C4-2B (cell line): ENCODE data around the gene NRIP3.

ENCODE experiments used
- H3K27ac ChIP-seq: fragments of 450-650 bp; 2 replicates; pipeline ENCODE4 v1.5.1; 2017
- CTCF ChIP-seq: fragments of 450-650 bp; conservative IDR thresholded peaks from 2 replicates; pipeline ENCODE4 v1.5.1; 2017; ENCODE audit warnings: mild to moderate bottlenecking
- ZFX ChIP-seq: fragments of 450-650 bp; IDR thresholded peaks from 2 replicates; pipeline ENCODE4 v1.6.1; 2017

NRIP3 gene

GRCh38 chr11:8971924-8972316 lies 31.9 kb downstream of the NRIP3 start:
- TF ChIP-seq ZFX: no peak
- TF ChIP-seq CTCF: no peak
- H3K27ac ChIP-seq: no peak overlapping the region

DNA sequence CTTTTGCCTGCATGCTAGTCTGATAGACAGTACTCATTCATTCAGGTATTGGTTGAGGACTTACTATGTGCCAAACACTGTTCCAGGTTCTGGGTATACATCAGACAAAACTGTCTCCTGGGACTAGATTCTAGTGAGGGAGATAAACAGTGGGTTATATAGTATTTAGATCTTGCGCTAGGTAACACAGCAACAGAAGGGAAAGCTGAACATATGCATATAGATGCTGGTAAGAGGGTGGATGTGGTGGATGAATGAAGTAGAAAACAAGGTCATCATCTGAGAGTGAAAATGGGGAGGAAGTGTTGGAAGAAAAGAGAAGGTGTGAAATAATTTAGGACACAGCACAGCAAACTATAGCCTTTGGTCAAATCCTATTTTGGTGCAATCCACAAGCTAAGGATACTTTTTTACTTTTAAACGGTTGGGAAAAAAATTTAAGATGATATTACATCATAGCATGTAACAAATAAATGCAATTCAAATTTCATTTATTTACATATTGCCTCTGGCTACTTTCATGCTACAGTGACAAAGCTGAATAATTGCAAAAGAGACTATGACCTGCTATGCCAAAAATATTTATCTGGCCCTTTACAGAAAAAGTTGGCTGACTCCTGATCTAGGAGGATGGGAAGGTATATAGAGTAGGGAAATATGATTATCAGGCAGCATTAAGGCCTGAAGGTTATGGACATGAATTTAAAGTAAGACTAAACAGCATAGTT lies 32.4 kb downstream of the NRIP3 start:
- no peak overlapping the region for H3K27ac ChIP-seq
- TF ChIP-seq CTCF (no peak), ZFX (no peak)

GRCh38 chr11:8967184-8967583 lies 36.6 kb downstream of the NRIP3 start:
- no peak overlapping the region for H3K27ac ChIP-seq
- no peak for TF ChIP-seq ZFX
- TF ChIP-seq CTCF: no peak

GRCh38 chr11:8964324-8965320 lies 39.2 kb downstream of the NRIP3 start, which contains the start of gene TMEM9B:
Gene TMEM9B, minus strand, starts transcription at chr11:8964442. Its CDS starts 129 bp downstream, at chr11:8964313.
- TF ChIP-seq CTCF: no peak
- TF ChIP-seq ZFX: peak; percentile 99
- peak within 1 kb of the TSS; percentile 82 for H3K27ac ChIP-seq

- TF ChIP-seq CTCF (no peak), ZFX (no peak)
Measured at GRCh38 chr11:8963569-8964323, 40.1 kb downstream of the NRIP3 start.

DNA sequence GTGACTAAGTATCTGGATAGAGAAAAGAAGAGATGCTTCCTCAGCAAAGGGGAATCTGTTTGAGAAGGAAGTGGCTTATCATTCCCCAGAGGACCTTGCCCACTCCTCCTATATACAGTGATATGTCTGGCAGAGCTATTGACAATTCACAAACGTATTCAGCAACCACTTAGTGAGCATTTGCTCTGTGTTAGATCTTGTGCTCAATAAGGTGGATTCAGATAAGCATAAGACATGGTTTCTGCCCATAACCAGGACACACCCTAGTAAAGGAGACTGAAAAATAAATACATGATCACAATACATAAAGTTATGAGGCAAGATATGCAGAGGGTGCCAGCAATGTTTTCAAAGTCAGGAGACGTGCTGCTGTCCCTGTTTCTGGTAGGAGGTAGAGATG lies 41.0 kb downstream of the NRIP3 start:
- no peak overlapping the region for H3K27ac ChIP-seq

More at GRCh38 chr11:8963569-8964323, 40.1 kb downstream of the NRIP3 start:
- peak overlapping the region; percentile 82 for H3K27ac ChIP-seq

More for the DNA sequence above, 41.0 kb downstream of the NRIP3 start:
- TF ChIP-seq CTCF: no peak
- no peak for TF ChIP-seq ZFX
